WTC11 (cell line): ENCODE data around the gene NDUFV2.

Experiments used
- ESRRA ChIP-seq: sonication (generic); formaldehyde crosslinking; IDR thresholded peaks from 2 replicates; pipeline ENCODE4 v1.8.1; 2022; ENCODE audit warnings: mild to moderate bottlenecking, missing genetic modification reagents, borderline replicate concordance
- MAX ChIP-seq: sonication (generic); formaldehyde crosslinking; IDR thresholded peaks from 2 replicates; pipeline ENCODE4 v1.8.0; 2022; ENCODE audit warnings: mild to moderate bottlenecking, missing genetic modification reagents
- NR3C1 ChIP-seq: sonication (generic); formaldehyde crosslinking; conservative IDR thresholded peaks from 2 replicates; pipeline ENCODE4 v1.8.1; 2023; ENCODE audit warnings: low read depth, mild to moderate bottlenecking, missing genetic modification reagents
- ZNF138 ChIP-seq: sonication (generic); formaldehyde crosslinking; conservative IDR thresholded peaks from 2 replicates; pipeline ENCODE4 v1.8.1; 2022; ENCODE audit warnings: mild to moderate bottlenecking, moderate library complexity, missing genetic modification reagents
- TF ChIP-seq, protein P1 (sequence below): fragments of 200-600 bp; IDR thresholded peaks from 2 replicates; pipeline ENCODE4 v1.8.0; 2022; ENCODE audit warnings: antibody characterized with exemption
- TF ChIP-seq, protein P2 (sequence below): sonication (generic); formaldehyde crosslinking; IDR thresholded peaks from 2 replicates; pipeline ENCODE4 v1.8.0; 2023; ENCODE audit warnings: missing genetic modification reagents, mild to moderate bottlenecking, borderline replicate concordance

GRCh38 chr18:9088252-9088651 is 14.2 kb upstream of the NDUFV2 start:
- TF ChIP-seq, protein P1, sequence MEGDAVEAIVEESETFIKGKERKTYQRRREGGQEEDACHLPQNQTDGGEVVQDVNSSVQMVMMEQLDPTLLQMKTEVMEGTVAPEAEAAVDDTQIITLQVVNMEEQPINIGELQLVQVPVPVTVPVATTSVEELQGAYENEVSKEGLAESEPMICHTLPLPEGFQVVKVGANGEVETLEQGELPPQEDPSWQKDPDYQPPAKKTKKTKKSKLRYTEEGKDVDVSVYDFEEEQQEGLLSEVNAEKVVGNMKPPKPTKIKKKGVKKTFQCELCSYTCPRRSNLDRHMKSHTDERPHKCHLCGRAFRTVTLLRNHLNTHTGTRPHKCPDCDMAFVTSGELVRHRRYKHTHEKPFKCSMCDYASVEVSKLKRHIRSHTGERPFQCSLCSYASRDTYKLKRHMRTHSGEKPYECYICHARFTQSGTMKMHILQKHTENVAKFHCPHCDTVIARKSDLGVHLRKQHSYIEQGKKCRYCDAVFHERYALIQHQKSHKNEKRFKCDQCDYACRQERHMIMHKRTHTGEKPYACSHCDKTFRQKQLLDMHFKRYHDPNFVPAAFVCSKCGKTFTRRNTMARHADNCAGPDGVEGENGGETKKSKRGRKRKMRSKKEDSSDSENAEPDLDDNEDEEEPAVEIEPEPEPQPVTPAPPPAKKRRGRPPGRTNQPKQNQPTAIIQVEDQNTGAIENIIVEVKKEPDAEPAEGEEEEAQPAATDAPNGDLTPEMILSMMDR, result no peak
- TF ChIP-seq ZNF138 (CRISPR knock-in tag) (no peak), NR3C1 (no peak), MAX (CRISPR knock-in tag) (no peak), ESRRA (no peak)
- TF ChIP-seq, protein P2, sequence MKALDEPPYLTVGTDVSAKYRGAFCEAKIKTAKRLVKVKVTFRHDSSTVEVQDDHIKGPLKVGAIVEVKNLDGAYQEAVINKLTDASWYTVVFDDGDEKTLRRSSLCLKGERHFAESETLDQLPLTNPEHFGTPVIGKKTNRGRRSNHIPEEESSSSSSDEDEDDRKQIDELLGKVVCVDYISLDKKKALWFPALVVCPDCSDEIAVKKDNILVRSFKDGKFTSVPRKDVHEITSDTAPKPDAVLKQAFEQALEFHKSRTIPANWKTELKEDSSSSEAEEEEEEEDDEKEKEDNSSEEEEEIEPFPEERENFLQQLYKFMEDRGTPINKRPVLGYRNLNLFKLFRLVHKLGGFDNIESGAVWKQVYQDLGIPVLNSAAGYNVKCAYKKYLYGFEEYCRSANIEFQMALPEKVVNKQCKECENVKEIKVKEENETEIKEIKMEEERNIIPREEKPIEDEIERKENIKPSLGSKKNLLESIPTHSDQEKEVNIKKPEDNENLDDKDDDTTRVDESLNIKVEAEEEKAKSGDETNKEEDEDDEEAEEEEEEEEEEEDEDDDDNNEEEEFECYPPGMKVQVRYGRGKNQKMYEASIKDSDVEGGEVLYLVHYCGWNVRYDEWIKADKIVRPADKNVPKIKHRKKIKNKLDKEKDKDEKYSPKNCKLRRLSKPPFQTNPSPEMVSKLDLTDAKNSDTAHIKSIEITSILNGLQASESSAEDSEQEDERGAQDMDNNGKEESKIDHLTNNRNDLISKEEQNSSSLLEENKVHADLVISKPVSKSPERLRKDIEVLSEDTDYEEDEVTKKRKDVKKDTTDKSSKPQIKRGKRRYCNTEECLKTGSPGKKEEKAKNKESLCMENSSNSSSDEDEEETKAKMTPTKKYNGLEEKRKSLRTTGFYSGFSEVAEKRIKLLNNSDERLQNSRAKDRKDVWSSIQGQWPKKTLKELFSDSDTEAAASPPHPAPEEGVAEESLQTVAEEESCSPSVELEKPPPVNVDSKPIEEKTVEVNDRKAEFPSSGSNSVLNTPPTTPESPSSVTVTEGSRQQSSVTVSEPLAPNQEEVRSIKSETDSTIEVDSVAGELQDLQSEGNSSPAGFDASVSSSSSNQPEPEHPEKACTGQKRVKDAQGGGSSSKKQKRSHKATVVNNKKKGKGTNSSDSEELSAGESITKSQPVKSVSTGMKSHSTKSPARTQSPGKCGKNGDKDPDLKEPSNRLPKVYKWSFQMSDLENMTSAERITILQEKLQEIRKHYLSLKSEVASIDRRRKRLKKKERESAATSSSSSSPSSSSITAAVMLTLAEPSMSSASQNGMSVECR (CRISPR knock-in tag), result no peak
